ENCODE measurements around the gene PRR30. TPM values are rescaled to one million over a fixed set of nuclear protein-coding genes. Genes with fewer than 3 reads are reported as not detected.

The PRR30 gene
- total RNA-seq, 6 experiments from 2014 or later: not detected

Other genes with a start within 250 kb of the PRR30 start
- gene MAPRE3, start 168.8 kb downstream of the PRR30 start, total RNA-seq: 10 to 100 TPM; 13.7 to 22.3 (median 17.3) TPM
- 10 to 100 TPM; 29.1 to 62.7 (median 50.0) TPM for gene TMEM214, start 106.4 kb downstream of the PRR30 start, total RNA-seq
- gene AGBL5, start 87.7 kb downstream of the PRR30 start, total RNA-seq: 1 to 10 TPM; 3.9 to 7.4 (median 6.4) TPM
- gene OST4, start 67.8 kb downstream of the PRR30 start, total RNA-seq: 100 to 1,000 TPM; 144 to 182 (median 161) TPM
- gene EMILIN1, start 60.8 kb downstream of the PRR30 start, total RNA-seq: 10 to 100 TPM in 5 of 6 experiments, 1 to 10 TPM in 1; 7.2 to 26.1 (median 21.0) TPM
- 100 to 1,000 TPM; 101 to 283 (median 206) TPM for gene KHK, start 52.6 kb downstream of the PRR30 start, total RNA-seq
- 10 to 100 TPM in 2 of 6 experiments, 1 to 10 TPM in 4; 2.5 to 33.2 (median 7.7) TPM for gene CGREF1, start 20.3 kb downstream of the PRR30 start, total RNA-seq
- 1 to 10 TPM in 3 of 6 experiments, under 1 TPM in 3; 0.74 to 3.2 (median 1.1) TPM for gene ABHD1, start 15.6 kb downstream of the PRR30 start, total RNA-seq
- gene PREB, start 4.8 kb downstream of the PRR30 start, total RNA-seq: 100 to 1,000 TPM in 2 of 6 experiments, 10 to 100 TPM in 4; 27.1 to 102 (median 59.2) TPM
- gene TCF23, start 9.6 kb upstream of the PRR30 start, total RNA-seq: under 1 TPM in 1 of 6 experiments, not detected in 5; 0.04 TPM
- 10 to 100 TPM; 30.7 to 65.8 (median 35.9) TPM for gene ATRAID, start 72.6 kb upstream of the PRR30 start, total RNA-seq
- 100 to 1,000 TPM in 3 of 6 experiments, 10 to 100 TPM in 3; 57.5 to 151 (median 90.3) TPM for gene SLC5A6, start 72.9 kb upstream of the PRR30 start, total RNA-seq
- gene CAD, start 78.0 kb upstream of the PRR30 start, total RNA-seq: 10 to 100 TPM; 12.3 to 24.0 (median 16.3) TPM
- gene SLC30A3, start 123.6 kb upstream of the PRR30 start, total RNA-seq: not detected
- not detected for gene DNAJC5G, start 136.0 kb upstream of the PRR30 start, total RNA-seq
- gene TRIM54, start 143.0 kb upstream of the PRR30 start, total RNA-seq: under 1 TPM in 2 of 6 experiments, not detected in 4; 0.14 to 0.25 TPM
- 1 to 10 TPM in 5 of 6 experiments, under 1 TPM in 1; 0.88 to 4.3 (median 1.6) TPM for gene UCN, start 169.0 kb upstream of the PRR30 start, total RNA-seq
- gene MPV17, start 183.7 kb upstream of the PRR30 start, total RNA-seq: 10 to 100 TPM; 17.2 to 82.3 (median 30.4) TPM
- gene GTF3C2, start 217.4 kb upstream of the PRR30 start, total RNA-seq: 10 to 100 TPM; 13.4 to 20.1 (median 16.8) TPM
- gene EIF2B4, start 230.9 kb upstream of the PRR30 start, total RNA-seq: 10 to 100 TPM; 17.6 to 25.0 (median 20.9) TPM
- gene SNX17, start 231.2 kb upstream of the PRR30 start, total RNA-seq: 10 to 100 TPM; 50.1 to 58.9 (median 54.1) TPM
- 10 to 100 TPM in 2 of 6 experiments, 1 to 10 TPM in 4; 6.0 to 14.7 (median 9.8) TPM for gene ZNF513, start 241.3 kb upstream of the PRR30 start, total RNA-seq

All from right lobe of liver (tissue), 5 donors.